ENCODE measurements around the gene CITED4.

DNA sequence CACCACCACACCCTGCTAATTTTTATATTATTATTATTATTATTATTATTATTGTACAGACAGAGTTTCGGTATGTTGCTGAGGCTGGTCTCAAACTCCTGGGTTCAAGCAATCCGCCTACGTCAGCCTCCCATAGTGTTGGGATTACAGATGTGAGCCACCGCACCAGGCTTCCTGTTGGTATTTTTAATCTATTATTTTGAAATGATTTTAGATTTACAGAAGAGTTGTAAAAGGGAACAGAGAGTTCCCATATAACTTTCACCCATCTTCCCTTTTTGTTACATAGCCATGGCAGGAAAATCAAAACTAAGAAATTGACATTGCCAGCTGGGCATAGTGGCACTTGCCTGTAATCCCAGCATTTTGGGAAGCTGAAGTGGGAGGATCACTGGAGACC, 42.9 kb upstream of the CITED4 start:
- TF ChIP-seq, protein P1, sequence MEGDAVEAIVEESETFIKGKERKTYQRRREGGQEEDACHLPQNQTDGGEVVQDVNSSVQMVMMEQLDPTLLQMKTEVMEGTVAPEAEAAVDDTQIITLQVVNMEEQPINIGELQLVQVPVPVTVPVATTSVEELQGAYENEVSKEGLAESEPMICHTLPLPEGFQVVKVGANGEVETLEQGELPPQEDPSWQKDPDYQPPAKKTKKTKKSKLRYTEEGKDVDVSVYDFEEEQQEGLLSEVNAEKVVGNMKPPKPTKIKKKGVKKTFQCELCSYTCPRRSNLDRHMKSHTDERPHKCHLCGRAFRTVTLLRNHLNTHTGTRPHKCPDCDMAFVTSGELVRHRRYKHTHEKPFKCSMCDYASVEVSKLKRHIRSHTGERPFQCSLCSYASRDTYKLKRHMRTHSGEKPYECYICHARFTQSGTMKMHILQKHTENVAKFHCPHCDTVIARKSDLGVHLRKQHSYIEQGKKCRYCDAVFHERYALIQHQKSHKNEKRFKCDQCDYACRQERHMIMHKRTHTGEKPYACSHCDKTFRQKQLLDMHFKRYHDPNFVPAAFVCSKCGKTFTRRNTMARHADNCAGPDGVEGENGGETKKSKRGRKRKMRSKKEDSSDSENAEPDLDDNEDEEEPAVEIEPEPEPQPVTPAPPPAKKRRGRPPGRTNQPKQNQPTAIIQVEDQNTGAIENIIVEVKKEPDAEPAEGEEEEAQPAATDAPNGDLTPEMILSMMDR (IDR thresholded peaks at IDR 0.05): no peak
- TF ChIP-seq POLR2A (IDR thresholded peaks at IDR 0.05) (no peak), EP300 (IDR thresholded peaks at IDR 0.05) (no peak)
